ENCODE data around the gene ETS2.

Gene ETS2

GRCh38 chr21:38780879-38781278, 24.9 kb upstream of the ETS2 start:
- no peak for DNase-seq

- DNase-seq = no peak
These were observed 21.1 kb upstream of the ETS2 start for GRCh38 chr21:38784458-38785266.

- no peak for DNase-seq
These were observed 20.2 kb upstream of the ETS2 start for GRCh38 chr21:38785483-38785882.

GRCh38 chr21:38787016-38787415, 18.7 kb upstream of the ETS2 start:
- no peak for DNase-seq

GRCh38 chr21:38787461-38788274, 18.1 kb upstream of the ETS2 start:
- peak; percentile 44 for DNase-seq

GRCh38 chr21:38788275-38788905, 17.3 kb upstream of the ETS2 start:
- DNase-seq = no peak

GRCh38 chr21:38789275-38789674, 16.5 kb upstream of the ETS2 start:
- no peak for DNase-seq

GRCh38 chr21:38790059-38790458, 15.7 kb upstream of the ETS2 start:
- DNase-seq = no peak

- no peak for DNase-seq
These were observed 14.8 kb upstream of the ETS2 start for GRCh38 chr21:38790961-38791360.

GRCh38 chr21:38792676-38793459, 12.9 kb upstream of the ETS2 start:
- no peak for DNase-seq

GRCh38 chr21:38793926-38794713, 11.6 kb upstream of the ETS2 start:
- peak; percentile 95 for DNase-seq

- peak; percentile 68 for DNase-seq
These were observed 10.8 kb upstream of the ETS2 start for GRCh38 chr21:38794978-38795377.

- no peak for DNase-seq
These were observed 10.3 kb upstream of the ETS2 start for GRCh38 chr21:38795475-38795874.

GRCh38 chr21:38796424-38796823, 9.3 kb upstream of the ETS2 start:
- DNase-seq = no peak

GRCh38 chr21:38797470-38797869, 8.3 kb upstream of the ETS2 start:
- DNase-seq = no peak

- DNase-seq = no peak
These were observed 7.6 kb upstream of the ETS2 start for GRCh38 chr21:38798081-38798480.

- DNase-seq = no peak
These were observed 7.2 kb upstream of the ETS2 start for GRCh38 chr21:38798481-38798882.

- no peak for DNase-seq
These were observed 5.5 kb upstream of the ETS2 start for GRCh38 chr21:38800046-38800758.

- no peak for DNase-seq
These were observed 4.6 kb upstream of the ETS2 start for GRCh38 chr21:38800924-38801744.
